Dermis microvascular lymphatic vessel endothelial cell (primary cell): Measurements from ENCODE around the gene MOB1B. TPM values are rescaled to one million over a fixed set of nuclear protein-coding genes. Genes with fewer than 3 reads are reported as not detected.
"Not testable (repeated sequence)": the region's sequence is repeated elsewhere in the genome, so short reads cannot be mapped to it uniquely, and the experiment has no call there.

Experiments used
- DNase-seq, 2 donors: peaks; one replicate each; pipeline versions ENCODE4 v3.0.0 to v3.0.0-alpha.2; 2010; ENCODE audit warnings: low read depth in 2 of 2
- total RNA-seq: library from RNA; depleted of rRNA; stranded (reverse); fragments of >200 nt; gene quantifications from 2 replicates; pipeline ENCODE4 v1.2.1, GENCODE V29; 2014

Gene MOB1B
- total RNA-seq, 1 donor from 2014 or later = 8.2 TPM

GRCh38 chr4:70956549-70957210 is 54.5 kb downstream of the MOB1B start:
- no peak for DNase-seq

- DNase-seq = no peak
Observed at GRCh38 chr4:70958681-70959080, 56.5 kb downstream of the MOB1B start.

- no peak for DNase-seq
Observed at GRCh38 chr4:70969076-70969475, 66.9 kb downstream of the MOB1B start.

- DNase-seq = no peak
Observed at GRCh38 chr4:70976252-70976651, 74.1 kb downstream of the MOB1B start.

GRCh38 chr4:70979445-70980008 is 77.4 kb downstream of the MOB1B start:
- DNase-seq = peak in 1 of 2 donors; percentile 14

GRCh38 chr4:70980196-70980595 is 78.0 kb downstream of the MOB1B start:
- no peak for DNase-seq

GRCh38 chr4:70984106-70984505 is 81.9 kb downstream of the MOB1B start:
- DNase-seq = no peak

GRCh38 chr4:70984589-70984988 is 82.4 kb downstream of the MOB1B start:
- no peak for DNase-seq

- no peak for DNase-seq
Observed at GRCh38 chr4:70991596-70991995, 89.4 kb downstream of the MOB1B start.

- DNase-seq = no peak
Observed at GRCh38 chr4:70992391-70992881, 90.3 kb downstream of the MOB1B start.

GRCh38 chr4:70993181-70994068 is 91.3 kb downstream of the MOB1B start, which contains the start of gene DCK:
DCK (plus strand) TSS chr4:70993649; CDS start chr4:70993836, 187 bp downstream.
- DNase-seq = peak; percentile 57 to 90

GRCh38 chr4:70994069-70994366 is 91.8 kb downstream of the MOB1B start:
- no peak for DNase-seq

- peak in 1 of 2 donors; percentile 5 for DNase-seq
Observed at GRCh38 chr4:70994387-70995099, 92.4 kb downstream of the MOB1B start.

- no peak for DNase-seq
Observed at GRCh38 chr4:70996018-70996360, 93.8 kb downstream of the MOB1B start.

- DNase-seq = no peak
Observed at GRCh38 chr4:70997036-70997435, 94.9 kb downstream of the MOB1B start.

- no peak for DNase-seq
Observed at GRCh38 chr4:70997546-70997945, 95.4 kb downstream of the MOB1B start.

GRCh38 chr4:70999639-71000038 is 97.5 kb downstream of the MOB1B start:
- not testable (repeated sequence) for DNase-seq

- DNase-seq = not testable (repeated sequence)
Observed at GRCh38 chr4:71001363-71001762, 99.2 kb downstream of the MOB1B start.

- no peak for DNase-seq
Observed at GRCh38 chr4:71004281-71004851, 102.2 kb downstream of the MOB1B start.

- DNase-seq = not testable (repeated sequence)
Observed at GRCh38 chr4:71005025-71005424, 102.9 kb downstream of the MOB1B start.

GRCh38 chr4:71006203-71006907 is 104.2 kb downstream of the MOB1B start:
- DNase-seq = no peak
